AG20443 (cell line): ENCODE measurements around the gene TTLL7.
A peak's percentile ranks its signal among the peaks of the same experiment; 100 is the strongest.

Source experiments
- DNase-seq: peaks from one replicate; pipeline ENCODE4 v3.0.0; 2012; ENCODE audit warnings: low spot score, mixed read lengths

Gene TTLL7, protein sequence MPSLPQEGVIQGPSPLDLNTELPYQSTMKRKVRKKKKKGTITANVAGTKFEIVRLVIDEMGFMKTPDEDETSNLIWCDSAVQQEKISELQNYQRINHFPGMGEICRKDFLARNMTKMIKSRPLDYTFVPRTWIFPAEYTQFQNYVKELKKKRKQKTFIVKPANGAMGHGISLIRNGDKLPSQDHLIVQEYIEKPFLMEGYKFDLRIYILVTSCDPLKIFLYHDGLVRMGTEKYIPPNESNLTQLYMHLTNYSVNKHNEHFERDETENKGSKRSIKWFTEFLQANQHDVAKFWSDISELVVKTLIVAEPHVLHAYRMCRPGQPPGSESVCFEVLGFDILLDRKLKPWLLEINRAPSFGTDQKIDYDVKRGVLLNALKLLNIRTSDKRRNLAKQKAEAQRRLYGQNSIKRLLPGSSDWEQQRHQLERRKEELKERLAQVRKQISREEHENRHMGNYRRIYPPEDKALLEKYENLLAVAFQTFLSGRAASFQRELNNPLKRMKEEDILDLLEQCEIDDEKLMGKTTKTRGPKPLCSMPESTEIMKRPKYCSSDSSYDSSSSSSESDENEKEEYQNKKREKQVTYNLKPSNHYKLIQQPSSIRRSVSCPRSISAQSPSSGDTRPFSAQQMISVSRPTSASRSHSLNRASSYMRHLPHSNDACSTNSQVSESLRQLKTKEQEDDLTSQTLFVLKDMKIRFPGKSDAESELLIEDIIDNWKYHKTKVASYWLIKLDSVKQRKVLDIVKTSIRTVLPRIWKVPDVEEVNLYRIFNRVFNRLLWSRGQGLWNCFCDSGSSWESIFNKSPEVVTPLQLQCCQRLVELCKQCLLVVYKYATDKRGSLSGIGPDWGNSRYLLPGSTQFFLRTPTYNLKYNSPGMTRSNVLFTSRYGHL

DNA sequence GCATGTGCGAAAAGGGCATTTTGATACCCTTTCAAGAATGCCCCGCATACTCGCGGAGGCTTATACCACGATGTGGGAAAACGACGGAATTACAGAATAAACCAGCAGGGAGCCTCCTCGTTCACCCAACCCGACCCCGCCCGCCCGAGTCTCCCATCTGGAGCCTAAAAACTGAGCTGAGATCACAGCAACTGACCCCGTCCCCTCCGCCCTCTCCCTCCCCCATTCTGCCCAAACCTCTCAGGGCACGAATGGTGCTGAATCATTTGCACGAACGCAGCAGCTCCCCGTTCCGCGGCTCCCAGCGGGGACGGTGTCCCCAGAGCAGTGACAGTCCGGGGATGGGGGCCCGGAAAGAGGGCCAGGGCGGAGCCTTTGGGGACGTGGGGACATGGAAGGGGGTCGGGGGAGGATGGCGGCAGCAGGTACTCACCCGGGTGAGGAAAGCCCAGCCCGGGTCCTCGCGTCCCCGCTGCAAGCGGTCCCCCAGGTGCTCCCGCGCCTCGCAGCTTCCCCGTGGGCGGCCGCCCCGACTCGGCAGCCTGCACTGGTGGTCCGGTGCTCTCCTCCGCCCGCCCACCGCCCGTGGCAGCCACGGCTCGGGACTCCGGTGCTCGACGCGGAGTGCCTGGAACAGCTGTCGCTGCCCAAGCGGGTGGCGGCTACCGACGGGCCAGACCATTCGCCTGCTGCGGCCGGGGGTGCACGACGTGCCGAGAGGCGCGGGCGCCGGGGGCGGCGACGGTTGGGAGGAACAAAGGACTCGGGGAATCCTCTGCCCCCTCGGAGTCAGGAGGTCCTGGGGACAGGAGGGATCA, at the start of gene TTLL7:
TTLL7 (minus strand) TSS at position 635 of the 818 bp plus-strand sequence. CDS start 46,921 bp downstream, outside the sequence.
- peak; percentile 90 for DNase-seq

- no peak for DNase-seq
Observed at GRCh38 chr1:84042461-84042860, 43.5 kb upstream of the TTLL7 start.

GRCh38 chr1:84037758-84038611, 39.1 kb upstream of the TTLL7 start:
- DNase-seq: no peak

DNA sequence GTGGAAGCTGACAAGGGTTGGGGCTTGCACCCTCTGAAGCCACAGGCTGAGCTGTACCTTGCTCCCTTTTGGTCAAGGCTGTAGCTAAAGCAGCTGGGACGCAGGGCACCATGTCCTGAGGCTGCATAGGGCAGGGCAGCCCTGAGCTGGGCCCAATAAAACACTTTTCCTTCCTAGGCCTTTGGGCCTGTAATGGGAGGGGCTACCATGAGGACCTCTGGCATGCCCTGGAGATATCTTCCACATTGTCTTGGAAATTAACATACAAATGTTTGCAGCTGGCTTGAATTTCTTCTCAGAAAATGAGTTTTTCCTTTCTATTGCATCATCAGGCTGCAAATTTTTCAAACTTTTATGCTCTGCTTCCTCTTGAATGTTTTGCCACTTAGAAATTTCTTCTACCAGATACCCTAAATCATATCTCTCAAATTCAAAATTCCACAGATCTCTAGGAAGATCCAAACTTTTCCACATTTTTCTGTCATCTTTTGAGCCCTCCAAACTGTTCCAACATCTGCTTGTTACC, 32.9 kb upstream of the TTLL7 start:
- DNase-seq: no peak

DNA sequence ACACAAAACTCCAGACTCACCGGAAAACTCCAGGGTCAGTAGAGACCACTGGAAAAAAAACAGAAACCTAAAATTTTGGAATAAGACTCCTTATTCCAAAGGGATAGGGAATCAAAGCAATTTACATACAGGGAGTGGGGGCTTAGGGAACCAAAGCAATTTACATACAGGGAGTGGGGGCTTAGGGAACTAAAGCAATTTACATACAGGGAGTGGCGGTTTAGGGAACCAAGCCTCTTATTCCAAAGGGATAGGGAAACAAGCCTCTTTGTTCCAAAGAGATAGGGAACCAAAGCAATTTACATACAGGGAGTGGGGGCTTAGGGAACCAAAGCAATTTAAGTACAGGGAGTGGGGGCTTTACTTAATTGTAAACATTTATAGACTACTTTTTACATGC, 28.4 kb upstream of the TTLL7 start:
- DNase-seq: no peak

DNA sequence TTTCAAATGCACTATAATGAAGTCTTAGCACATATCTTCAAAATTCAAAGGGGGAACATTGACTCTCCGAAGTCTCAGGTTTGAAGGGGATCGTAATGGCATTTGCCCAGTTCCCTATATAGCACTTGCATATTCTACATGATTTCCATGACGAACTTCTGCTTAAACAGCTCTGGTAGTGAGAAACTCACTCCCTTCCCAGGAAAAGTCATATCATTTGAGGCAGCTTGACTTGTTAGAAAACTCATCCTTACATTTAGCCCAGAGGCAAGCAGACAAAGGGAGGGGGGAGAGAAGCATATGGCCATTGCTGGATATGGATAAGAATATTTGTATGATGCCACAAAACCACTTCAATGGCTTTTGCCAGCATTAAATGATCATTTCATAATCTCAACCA, 27.0 kb upstream of the TTLL7 start:
- DNase-seq: no peak

DNA sequence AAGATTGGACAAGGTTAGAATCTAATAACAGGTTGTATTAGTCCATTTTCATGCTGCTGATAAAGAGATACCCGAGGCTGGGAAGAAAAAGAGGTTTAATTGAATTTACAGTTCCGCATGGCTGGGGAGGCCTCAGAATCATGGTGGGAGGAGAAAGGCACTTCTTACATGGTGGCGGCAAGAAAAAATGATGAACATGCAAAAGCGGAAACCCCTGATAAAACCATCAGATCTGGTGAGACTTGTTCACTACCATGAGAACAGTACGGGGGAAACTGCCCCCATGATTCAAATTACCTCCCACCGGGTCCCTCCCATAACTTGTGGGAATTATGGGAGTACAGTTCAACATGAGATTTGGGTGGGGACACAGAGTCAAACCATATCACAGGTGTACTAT, 22.9 kb upstream of the TTLL7 start:
- no peak for DNase-seq

DNA sequence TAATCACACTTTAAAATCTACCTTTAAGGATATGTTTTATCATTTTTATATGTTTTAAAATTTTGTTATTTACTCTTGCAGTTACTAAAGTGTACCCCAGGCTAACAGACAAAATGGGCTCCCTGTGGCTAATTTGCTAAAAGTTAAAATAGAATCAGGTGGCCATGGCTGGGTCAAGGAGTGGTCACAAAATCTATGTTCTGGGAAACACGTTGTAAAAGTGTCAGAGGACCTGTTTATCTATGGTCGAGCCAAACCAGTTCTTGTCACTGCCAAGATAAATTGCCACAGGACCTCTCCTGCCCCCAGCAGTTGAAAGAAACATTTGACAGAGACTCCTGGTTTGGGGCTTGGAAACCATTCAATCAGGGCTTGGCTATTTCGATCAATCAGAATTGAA, 21.2 kb upstream of the TTLL7 start:
- DNase-seq: no peak

- no peak for DNase-seq
Observed at GRCh38 chr1:84019217-84019616, 20.3 kb upstream of the TTLL7 start.

GRCh38 chr1:84013708-84014107, 14.8 kb upstream of the TTLL7 start:
- no peak for DNase-seq

- no peak for DNase-seq
Observed at GRCh38 chr1:84012018-84012417, 13.1 kb upstream of the TTLL7 start.

GRCh38 chr1:84010136-84010535, 11.2 kb upstream of the TTLL7 start:
- no peak for DNase-seq

DNA sequence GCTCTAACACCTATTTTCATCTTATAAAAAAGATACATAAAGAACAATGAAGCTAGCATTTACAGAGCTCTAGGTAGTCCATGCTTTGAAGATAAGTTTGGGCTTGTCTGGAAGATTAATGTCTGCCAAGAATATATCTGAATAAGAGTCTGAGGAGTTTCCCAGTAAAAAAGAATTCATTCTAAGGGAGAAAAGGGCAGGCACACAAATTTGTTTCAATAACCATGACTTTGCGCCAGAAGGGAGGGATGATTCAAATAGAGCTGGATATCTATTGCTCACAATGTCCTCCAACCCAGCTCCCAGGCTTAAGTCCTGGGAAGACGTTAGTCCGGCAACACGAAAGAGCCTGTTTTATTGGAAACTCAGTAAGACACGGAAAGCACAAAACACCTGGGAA, 9.7 kb upstream of the TTLL7 start:
- DNase-seq: no peak

GRCh38 chr1:84006591-84006990, 7.7 kb upstream of the TTLL7 start:
- no peak for DNase-seq

GRCh38 chr1:84001501-84001900, 2.6 kb upstream of the TTLL7 start:
- DNase-seq: no peak

- no peak for DNase-seq
Observed at GRCh38 chr1:84000954-84001495, 2.1 kb upstream of the TTLL7 start.

- DNase-seq: no peak
Observed at GRCh38 chr1:84000196-84000885, 1.4 kb upstream of the TTLL7 start.

DNA sequence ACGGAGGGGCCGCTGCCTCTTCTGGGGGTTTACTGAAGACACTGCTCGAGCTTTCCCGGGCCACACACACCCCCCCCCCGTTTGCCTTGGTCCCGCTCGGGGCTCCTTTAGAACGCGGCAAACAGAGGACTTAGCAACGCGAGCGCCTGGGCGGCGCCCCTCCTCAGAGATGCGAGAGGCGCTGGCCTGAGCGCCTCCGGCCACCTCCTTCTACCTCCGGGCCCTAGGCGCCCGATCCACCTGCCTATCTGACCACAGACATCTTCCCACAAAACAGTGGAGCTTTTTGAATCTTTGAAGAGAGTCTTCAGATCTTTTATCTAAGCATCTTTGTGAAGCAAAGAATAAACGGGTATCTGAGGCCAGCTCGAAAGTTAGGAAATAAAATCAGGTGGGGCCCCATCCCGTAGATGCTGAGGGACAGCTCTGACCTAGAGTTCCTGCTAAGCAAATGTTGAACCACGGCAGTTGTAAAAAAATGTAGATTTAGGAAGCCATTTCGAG, 436 bp upstream of the TTLL7 start:
- peak; percentile 89 for DNase-seq

DNA sequence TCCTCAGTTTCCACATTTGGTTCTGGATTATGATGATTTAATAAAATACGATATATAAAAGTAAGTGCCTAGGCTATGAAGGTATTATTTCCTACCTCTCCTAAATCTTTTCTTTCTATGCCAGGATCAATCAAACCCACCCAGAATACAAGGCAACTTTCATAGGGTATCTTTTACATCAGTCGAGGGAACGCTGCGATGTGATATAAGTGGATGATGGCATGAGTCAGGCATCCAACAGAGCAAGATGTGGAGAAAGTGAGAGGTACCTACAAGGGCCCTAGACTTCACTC, 781 bp downstream of the TTLL7 start:
- DNase-seq: no peak

DNA sequence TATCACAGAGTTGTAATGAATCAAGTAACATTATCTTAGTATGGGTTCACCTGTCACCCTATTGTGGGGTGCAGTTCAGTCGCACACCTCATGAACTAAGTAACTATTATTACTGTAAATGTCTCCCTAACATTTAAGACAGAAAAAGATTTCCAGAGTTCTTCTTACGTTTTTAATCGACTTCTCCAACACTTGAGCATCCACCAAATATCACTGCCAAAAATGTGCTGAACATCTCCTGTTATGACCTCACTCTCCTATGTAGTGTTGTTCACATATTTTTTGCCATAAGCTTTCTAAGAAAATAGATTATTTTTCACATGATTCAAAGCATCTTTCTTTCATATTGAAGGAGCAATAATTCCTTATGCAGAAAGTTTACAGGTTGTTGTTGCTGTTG, 1.3 kb downstream of the TTLL7 start:
- DNase-seq: no peak
